Caco-2 (cell line): ENCODE data around the gene ACTN1. TPM values are rescaled to one million over a fixed set of nuclear protein-coding genes. Genes with fewer than 3 reads are reported as not detected.

Experiments used
- BruUV-seq: library from RNA; stranded (reverse); fragments of 400-500 nt; replicated peaks from 2 replicates; lab custom pipeline; 2021; lab: Mats Ljungman, UMichigan
- CTCF ChIA-PET: fragments of 300-600 bp; sonication (Branson Sonifier 250); formaldehyde crosslinking; loops from one replicate; lab custom pipeline; 2022; ENCODE audit warnings: antibody characterized with exemption; lab: Charles Lee
- POLR2A ChIA-PET: fragments of 300-600 bp; sonication (Branson Sonifier 250); formaldehyde crosslinking; loops from one replicate; lab custom pipeline; 2022; ENCODE audit warnings: antibody characterized with exemption; lab: Charles Lee
- DNase-seq, 2 experiments: peaks; one replicate each; pipeline versions ENCODE4 v3.0.0 to v3.0.0-alpha.2; 2020 to 2022
- H3K27me3 ChIP-seq: replicated peaks from 2 replicates; pipeline ENCODE4 v1.6.0; 2011; ENCODE audit warnings: low read length; ENCODE audit not compliant: control insufficient read depth, insufficient read depth
- H3K36me3 ChIP-seq: 2 replicates; pipeline ENCODE4 v1.5.1; 2011; ENCODE audit warnings: low read length; ENCODE audit not compliant: control insufficient read depth, insufficient read depth
- H3K4me1 ChIP-seq: fragments of 250-450 bp; sonication (Bioruptor Pico); 2 replicates; pipeline ENCODE4 v1.5.1; 2020; ENCODE audit warnings: mild to moderate bottlenecking
- H3K4me3 ChIP-seq: 2 replicates; pipeline ENCODE4 v1.5.1; 2011; ENCODE audit warnings: low read depth, mild to moderate bottlenecking, control low read depth, low read length
- H3K9me3 ChIP-seq: fragments of 250-450 bp; sonication (Bioruptor Pico); 2 replicates; pipeline ENCODE4 v1.5.1; 2020; ENCODE audit warnings: mild to moderate bottlenecking, moderate library complexity
- H3K27ac Mint-ChIP-seq: one replicate; pipeline ENCODE4 v1.8.0; 2022; ENCODE audit warnings: mixed read lengths; ENCODE audit not compliant: unreplicated experiment
- H3K27me3 Mint-ChIP-seq: one replicate; pipeline ENCODE4 v1.8.0; 2022; ENCODE audit warnings: mixed read lengths; ENCODE audit not compliant: insufficient read depth, unreplicated experiment
- H3K36me3 Mint-ChIP-seq: one replicate; pipeline ENCODE4 v1.8.0; 2022; ENCODE audit warnings: mild to moderate bottlenecking, mixed read lengths; ENCODE audit not compliant: insufficient read depth, unreplicated experiment
- H3K4me1 Mint-ChIP-seq: one replicate; pipeline ENCODE4 v1.8.0; 2022; ENCODE audit warnings: low read depth, mixed read lengths; ENCODE audit not compliant: unreplicated experiment
- H3K4me3 Mint-ChIP-seq: one replicate; pipeline ENCODE4 v1.8.0; 2022; ENCODE audit warnings: mild to moderate bottlenecking, moderate library complexity, mixed read lengths; ENCODE audit not compliant: unreplicated experiment
- H3K9me3 Mint-ChIP-seq: one replicate; pipeline ENCODE4 v1.8.0; 2022; ENCODE audit warnings: mixed read lengths; ENCODE audit not compliant: unreplicated experiment
- CTCF ChIP-seq, 2 experiments: fragments of 200-600 bp in 1 of 2; IDR thresholded peaks; 1 replicate in 1 of 2; 2 replicates in 1 of 2; pipeline versions ENCODE4 v1.5.1 to v1.8.0; 2011 to 2022; ENCODE audit warnings: antibody characterized with exemption in 1 of 2, control low read depth in 1 of 2, inconsistent platforms in 1 of 2, low read depth in 1 of 2, low read length in 1 of 2, mild to moderate bottlenecking in 1 of 2, moderate library complexity in 1 of 2; ENCODE audit not compliant: insufficient read depth in 1 of 2, severe bottlenecking in 1 of 2, unreplicated experiment in 1 of 2
- intact Hi-C: fragments of 100-400 bp; cut with micrococcal nuclease; formaldehyde crosslinking; loops from one replicate; pipeline ENCODE4 v1.10.0; 2022; ENCODE audit not compliant: unreplicated experiment
- total RNA-seq: library from RNA; stranded (reverse); gene quantifications from 2 replicates; pipeline ENCODE4 v1.2.3, GENCODE V29; 2022

Gene ACTN1
- total RNA-seq, 1 experiment from 2014 or later: 170 TPM

GRCh38 chr14:68871392-68871791 is 107.7 kb downstream of the ACTN1 start:
- no peak overlapping the region for H3K4me3 ChIP-seq
- BruUV-seq: no TSS peak
- ChIA-PET CTCF (interaction anchor here (1.0 kb wide), 1 partner anchor 68 kb away, joined by 3 read pairs; no protein-coding TSS in a partner anchor), POLR2A (no interaction called here)
- Mint-ChIP-seq H3K9me3 (no peaks in the 10 kb centered on the region), H3K27me3 (no peaks in the 10 kb centered on the region), H3K27ac (no peak overlapping the region), H3K4me3 (no peak overlapping the region), H3K4me1 (no peaks in the 10 kb centered on the region), H3K36me3 (peaks cover 59% of the 10 kb centered on the region)
- H3K4me1 ChIP-seq: no peaks in the 10 kb centered on the region
- no peaks in the 10 kb centered on the region for H3K27me3 ChIP-seq
- no peak for TF ChIP-seq CTCF (IDR thresholded peaks at IDR 0.05; ENCODE audit: insufficient read depth in 1 of 2, low read depth in 1 of 2, low read length in 1 of 2, severe bottlenecking in 1 of 2, unreplicated experiment in 1 of 2)
- no peaks in the 10 kb centered on the region; the same call in none of the 2 replicates for H3K36me3 ChIP-seq
- no peaks in the 10 kb centered on the region; the same call in 1 of the 2 replicates for H3K9me3 ChIP-seq
- no peak for DNase-seq
- intact Hi-C loops: no loop called here

GRCh38 chr14:68866991-68867533 is 112.0 kb downstream of the ACTN1 start:
- no peak overlapping the region for H3K27ac Mint-ChIP-seq
- no TSS peak for BruUV-seq
- H3K9me3 Mint-ChIP-seq: peaks cover 9% of the 10 kb centered on the region
- intact Hi-C loops: no loop called here
- H3K9me3 ChIP-seq: peaks cover 9% of the 10 kb centered on the region
- no peak overlapping the region for H3K4me3 ChIP-seq
- H3K27me3 Mint-ChIP-seq: no peaks in the 10 kb centered on the region
- ChIA-PET POLR2A (no interaction called here), CTCF (no interaction called here)
- H3K4me1 Mint-ChIP-seq: no peaks in the 10 kb centered on the region
- no peaks in the 10 kb centered on the region; the same call in 1 of the 2 replicates for H3K36me3 ChIP-seq
- TF ChIP-seq CTCF (IDR thresholded peaks at IDR 0.05; ENCODE audit: insufficient read depth in 1 of 2, low read depth in 1 of 2, low read length in 1 of 2, severe bottlenecking in 1 of 2, unreplicated experiment in 1 of 2): no peak
- peaks cover 22% of the 10 kb centered on the region for H3K36me3 Mint-ChIP-seq
- H3K27me3 ChIP-seq: no peaks in the 10 kb centered on the region
- no peak overlapping the region for H3K4me3 Mint-ChIP-seq
- DNase-seq: no peak
- peaks cover 6% of the 10 kb centered on the region for H3K4me1 ChIP-seq

- Histone ChIP-seq H3K4me3 (no peak overlapping the region), H3K36me3 (no peaks in the 10 kb centered on the region), H3K4me1 (peaks cover 6% of the 10 kb centered on the region), H3K9me3 (peaks cover 9% of the 10 kb centered on the region), H3K27me3 (no peaks in the 10 kb centered on the region)
- H3K27ac Mint-ChIP-seq: no peak overlapping the region
- BruUV-seq: no TSS peak
- intact Hi-C loops: no loop called here
- peaks cover 9% of the 10 kb centered on the region for H3K9me3 Mint-ChIP-seq
- no peak for TF ChIP-seq CTCF (IDR thresholded peaks at IDR 0.05; ENCODE audit: insufficient read depth in 1 of 2, low read depth in 1 of 2, low read length in 1 of 2, severe bottlenecking in 1 of 2, unreplicated experiment in 1 of 2)
- ChIA-PET CTCF (no interaction called here), POLR2A (no interaction called here)
- H3K4me1 Mint-ChIP-seq: peaks cover 5% of the 10 kb centered on the region
- H3K4me3 Mint-ChIP-seq: no peak overlapping the region
- H3K36me3 Mint-ChIP-seq: peaks cover 7% of the 10 kb centered on the region
- H3K27me3 Mint-ChIP-seq: no peaks in the 10 kb centered on the region
- no peak for DNase-seq
Observed at GRCh38 chr14:68865542-68865941, 113.6 kb downstream of the ACTN1 start.
